GM12892 (cell line): ENCODE data around the gene NUDT8.

ENCODE experiments used
- POLR2A ChIP-seq: IDR thresholded peaks from 2 replicates; pipeline ENCODE4 v1.6.1; 2011; ENCODE audit warnings: low read depth, low read length, control low read depth
- POLR2AphosphoS5 ChIP-seq: IDR thresholded peaks from 2 replicates; pipeline ENCODE4 v1.6.1; 2011; ENCODE audit warnings: low read depth, low read length, control low read depth
- TAF1 ChIP-seq: IDR thresholded peaks from 2 replicates; pipeline ENCODE4 v1.6.1; 2011; ENCODE audit warnings: low read depth, mild to moderate bottlenecking, control low read depth, low read length, borderline replicate concordance

DNA sequence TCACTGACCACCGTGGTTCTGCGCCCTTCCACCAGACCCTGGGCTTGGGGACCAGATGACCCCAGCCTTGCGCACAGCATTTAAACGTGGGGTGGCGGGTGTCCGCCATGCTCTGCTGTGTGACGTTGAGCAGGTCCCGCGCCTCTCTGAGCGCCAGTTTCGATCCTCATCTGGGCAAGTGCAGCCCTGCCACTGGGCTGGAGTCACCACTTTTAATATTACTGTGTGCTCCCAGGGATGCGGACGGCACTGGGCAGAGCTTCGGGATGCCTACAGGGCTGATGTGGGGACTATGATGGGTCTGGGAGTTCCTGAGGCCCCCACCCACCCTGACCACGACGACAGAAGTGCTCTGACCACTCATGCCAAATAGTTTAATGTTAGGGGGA, 1.2 kb upstream of the NUDT8 start:
- TF ChIP-seq POLR2A (no peak), TAF1 (no peak), POLR2AphosphoS5 (no peak)
